DMS 273 (cell line): ENCODE results near the gene PRM1.
A peak's percentile ranks its signal among the peaks of the same experiment; 100 is the strongest.

Experiments
- DNase-seq: peaks from one replicate; lab custom pipeline; 2025; ENCODE audit not compliant: unreplicated experiment; lab: John Stamatoyannopoulos, UW

The PRM1 gene

DNA sequence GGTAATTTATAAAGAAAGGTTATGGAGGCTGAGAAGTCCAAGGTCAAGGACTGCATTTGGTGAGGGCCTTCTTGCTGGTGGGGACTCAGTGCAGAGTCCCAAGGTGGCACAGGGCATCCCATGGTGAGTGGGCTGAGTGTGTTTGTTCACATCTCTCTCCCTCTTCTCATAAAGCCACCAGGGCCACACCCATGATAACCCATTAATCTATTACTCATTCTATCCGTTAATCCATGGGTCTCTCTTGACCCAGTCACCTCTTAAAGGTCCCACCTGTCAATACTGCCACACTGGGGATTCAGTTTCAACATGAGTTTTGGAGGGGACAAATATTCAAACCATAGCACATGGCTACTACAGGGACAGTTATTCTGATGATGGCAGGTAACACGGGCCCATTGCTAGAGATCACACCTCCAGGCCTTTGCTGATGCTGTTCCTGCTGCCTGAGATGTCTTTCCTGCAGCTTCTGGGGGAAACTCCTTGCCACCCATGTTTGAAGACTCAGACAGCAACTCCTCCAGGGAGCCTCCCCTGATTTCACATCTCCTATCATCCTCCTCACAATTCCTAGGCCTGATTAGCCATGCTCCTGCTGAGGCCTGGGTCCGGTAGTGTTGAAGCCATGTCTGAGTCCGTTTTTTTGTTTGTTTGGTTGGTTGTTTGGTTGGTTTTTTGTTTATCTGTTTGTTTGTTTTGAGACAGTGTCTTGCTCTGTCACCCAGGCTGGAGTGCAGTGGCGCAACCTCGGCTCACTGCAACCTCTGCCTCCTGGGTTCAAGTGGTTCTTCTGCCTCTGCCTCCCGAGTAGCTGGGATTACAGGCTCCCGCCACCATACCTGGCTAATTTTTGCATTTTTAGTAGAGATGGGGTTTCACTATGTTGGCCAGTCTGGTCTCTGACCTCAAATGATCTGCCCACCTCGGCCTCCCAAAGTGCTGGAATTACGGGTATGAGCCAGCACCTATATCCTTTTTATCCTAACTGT lies 41.2 kb downstream of the PRM1 start:
- no peak for DNase-seq

DNA sequence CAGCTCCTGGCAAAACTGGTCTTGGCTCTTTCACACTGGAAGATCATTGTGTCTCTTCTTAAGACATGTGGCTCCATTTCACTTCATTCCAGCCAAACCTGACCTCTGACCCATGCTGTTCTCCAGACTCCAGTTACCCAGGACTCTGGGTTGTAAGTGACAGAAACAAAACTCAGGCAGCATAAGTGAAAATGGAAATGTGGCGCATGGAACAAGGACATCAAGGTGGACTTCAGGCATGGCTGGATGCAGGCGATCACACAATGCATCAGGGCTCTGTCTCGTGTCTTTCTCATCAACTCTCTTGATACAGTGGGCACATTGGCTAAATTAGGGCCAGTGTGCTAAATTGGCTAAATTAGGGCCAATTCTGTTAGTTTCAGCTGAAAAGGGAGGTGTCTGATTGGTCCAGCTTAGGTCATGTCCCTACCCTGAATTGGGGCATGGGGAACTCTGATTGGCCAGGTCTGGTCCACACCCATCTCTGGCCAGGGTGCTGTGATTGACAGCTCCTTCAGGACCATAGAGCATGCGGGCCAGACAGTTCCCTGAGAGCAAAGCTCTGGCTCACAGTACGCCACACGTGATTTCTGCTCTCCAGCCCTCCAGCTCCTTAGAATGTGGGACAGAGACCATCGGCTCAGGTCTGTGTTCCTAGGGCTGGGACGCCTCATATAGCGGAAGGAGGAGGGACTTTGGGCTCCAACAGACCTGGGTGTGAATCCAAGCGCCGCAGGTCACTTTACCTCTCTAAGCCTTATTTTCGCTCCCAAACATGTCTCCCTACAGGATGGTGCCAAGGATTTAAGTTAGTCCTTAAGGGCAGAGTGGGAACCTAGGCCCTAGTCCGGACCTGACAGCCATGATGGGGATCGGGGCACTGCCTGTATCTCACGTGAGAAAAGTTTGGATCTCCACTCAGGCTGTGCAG lies 42.6 kb downstream of the PRM1 start:
- no peak for DNase-seq

DNA sequence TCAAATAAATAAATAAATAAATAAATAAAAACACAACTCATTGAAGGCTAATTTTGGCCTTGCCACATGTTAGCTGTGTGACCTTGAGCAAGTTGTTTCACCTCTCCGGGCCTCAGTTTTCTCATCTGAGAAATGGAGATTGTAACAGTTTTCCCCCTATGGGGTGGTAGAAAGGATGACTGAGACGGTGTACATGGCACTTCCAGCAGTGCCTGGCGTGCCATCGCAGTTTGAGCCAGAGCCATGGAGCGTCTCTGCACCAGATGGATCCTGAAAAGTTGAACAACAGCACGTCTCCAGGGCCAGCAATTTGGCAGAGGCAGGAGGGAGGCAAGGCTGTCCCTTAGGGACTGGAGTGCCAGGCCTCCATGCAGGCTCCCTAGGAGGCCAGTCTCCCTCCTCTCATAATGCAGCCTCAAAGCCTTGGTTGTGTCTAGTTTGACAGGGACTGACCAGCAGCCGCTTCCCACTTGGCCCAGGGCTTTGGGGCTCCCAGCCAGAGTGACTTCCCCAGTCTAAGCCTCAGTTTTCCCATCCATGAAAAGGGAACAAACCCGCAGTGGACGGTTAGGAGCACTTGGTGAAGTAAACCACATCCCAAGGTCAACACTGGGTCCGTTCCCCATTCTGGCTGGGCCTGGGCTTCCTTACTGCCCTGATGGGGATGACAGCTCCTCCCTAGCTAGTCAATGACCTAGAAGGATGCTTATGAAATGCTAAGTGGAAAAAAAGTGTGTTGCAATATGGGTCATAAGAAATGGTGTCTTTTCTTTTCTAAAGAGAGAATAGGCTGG lies 44.5 kb downstream of the PRM1 start:
- DNase-seq, result peak; percentile 61

DNA sequence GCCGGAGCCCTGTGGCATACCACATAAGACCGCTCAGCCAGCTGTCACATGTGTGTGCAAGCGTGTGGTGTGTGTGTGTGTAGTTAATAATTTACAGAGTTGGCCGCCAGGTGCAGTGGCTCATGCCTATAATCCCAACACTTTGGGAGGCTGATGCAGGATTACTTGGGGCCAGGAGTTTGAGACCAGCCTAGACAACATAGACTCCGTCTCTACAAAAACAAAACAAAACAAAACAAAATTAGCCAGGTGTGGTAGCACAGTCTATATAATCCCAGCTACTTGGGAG lies 45.5 kb downstream of the PRM1 start:
- DNase-seq, result no peak

DNA sequence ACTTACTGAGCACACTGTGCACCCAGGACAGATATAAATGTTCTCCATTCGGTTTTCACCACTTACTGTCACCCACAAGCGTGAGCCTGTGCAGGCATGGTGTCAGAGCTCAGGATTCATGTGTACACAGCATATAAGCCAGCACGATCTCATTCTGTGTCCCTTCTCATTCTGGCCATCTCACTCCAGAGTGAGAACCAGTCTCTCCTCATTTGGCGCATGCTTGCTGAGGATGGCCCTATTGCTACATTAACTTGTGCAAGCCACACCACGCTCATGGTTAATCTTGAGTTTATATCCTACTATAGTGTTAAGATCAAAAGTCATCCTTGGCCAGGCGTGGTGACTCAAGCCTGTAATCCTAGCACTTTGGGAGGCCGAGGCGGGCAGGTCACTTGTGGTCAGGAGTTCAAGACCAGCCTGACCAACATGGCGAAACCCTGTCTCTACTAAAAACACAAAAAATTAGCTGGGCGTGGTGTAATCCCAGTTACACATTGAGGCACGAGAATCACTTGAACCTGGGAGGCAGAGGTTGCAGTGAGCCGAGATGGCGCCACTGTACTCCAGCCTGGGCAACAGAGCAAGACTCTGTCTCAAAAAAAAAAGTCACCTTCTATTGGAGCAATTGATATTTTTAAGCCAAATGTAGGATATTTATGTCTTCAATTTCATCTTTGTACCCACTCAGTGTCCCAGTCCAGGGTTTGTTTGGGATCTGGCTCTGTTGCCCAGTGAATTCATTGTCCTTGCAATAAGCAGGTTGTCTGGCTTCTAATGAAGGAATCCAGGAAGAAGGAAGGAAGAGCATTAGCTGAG lies 46.0 kb downstream of the PRM1 start:
- no peak for DNase-seq

DNA sequence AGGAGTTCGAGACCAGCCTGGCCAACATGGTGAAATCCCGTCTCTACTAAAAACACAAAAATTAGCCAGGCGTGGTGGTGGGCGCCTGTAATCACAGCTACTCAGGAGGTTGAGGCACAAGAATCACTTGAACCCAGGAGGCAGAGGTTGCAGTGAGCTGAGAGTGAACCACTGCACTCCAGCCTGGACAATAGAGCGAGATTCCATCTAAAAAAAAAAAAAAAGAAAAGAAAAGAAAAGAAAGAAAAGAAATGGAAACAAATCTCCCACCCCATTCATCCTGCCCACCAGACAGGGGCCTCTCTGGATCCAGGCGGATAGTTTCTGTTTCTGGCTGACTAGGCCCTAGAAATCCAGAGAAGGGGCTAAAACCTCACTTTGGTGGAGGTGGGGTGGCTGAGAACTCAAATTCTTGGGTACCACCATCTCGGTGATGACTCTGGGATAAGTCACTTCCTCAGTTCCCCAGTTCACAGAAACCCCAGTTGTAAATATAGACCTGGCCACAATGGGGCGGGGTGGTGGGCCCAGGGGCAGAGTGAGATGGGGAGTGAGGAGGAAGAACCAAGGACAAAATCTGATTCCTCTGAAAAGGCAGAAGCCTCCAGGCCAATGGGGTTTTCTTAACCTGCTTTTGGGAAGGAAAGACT lies 47.3 kb downstream of the PRM1 start:
- DNase-seq, result no peak

DNA sequence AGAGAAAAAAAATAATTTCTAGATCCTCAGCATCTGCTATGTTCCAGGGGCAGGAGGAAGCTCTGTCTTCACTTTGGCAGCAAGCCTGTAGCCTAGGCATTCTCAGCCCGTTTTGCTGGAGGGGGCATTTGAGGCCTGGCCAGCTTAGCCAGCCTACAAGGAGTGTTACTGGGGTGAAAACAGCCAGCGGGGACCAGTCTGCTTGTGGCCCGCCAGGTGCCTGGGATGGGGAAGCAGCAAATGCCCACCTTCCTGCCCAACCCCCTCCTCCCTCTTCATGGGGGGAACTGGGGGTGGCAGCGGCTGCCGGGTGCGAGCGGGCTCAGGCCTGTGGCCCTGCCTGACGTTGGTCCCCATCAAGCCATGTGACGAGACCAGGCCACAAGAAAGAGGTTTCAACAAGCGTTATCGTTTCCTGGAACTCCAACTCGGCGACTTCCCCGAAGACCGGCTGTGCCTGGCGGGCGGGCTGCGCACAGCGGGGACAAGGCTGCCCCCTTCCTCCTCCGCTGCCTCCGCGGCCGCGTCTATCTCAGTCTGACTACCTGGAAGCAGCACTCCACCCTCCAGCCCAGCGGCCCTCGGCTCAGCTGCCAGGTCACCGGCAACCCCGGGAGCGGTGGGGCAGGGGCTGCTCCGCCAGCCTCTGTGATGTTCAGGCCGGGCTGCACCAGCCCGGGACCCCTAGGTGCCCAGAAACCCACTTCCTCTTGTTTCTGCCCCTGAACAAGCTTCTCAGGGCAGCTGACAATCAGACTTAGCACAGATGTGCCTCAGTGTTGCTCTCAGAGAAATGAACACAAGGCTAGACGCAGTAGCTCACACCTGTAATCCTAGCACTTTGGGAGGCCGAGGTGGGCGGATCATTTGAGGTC lies 48.0 kb downstream of the PRM1 start:
- DNase-seq, result no peak

DNA sequence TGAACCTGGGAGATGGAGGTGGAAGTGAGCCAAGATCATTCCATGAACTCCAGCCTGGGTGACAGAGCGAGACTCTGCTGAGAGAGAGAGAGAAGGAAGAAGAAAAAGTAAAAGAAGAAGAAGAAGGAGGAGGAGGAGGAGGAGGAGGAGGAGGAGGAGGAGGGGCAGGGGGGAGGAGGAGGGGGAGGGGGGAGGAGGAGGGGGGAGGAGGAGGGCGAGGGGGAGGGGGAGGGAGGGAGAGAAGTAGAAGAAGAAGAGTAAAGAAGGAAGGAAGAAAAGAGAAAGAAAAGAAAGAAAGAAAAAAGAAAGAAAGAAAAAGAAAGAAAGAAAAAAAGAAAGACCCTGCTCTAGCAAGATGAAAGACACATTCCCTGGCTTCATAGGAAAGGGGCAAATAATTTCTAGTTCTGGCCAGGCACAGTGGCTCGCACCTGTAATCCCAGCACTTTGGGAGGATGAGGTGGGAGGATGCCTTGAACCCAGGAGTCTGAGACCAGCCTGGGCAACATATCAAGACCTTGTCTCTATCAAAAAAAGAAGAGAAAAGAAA lies 48.8 kb downstream of the PRM1 start:
- DNase-seq, result no peak

DNA sequence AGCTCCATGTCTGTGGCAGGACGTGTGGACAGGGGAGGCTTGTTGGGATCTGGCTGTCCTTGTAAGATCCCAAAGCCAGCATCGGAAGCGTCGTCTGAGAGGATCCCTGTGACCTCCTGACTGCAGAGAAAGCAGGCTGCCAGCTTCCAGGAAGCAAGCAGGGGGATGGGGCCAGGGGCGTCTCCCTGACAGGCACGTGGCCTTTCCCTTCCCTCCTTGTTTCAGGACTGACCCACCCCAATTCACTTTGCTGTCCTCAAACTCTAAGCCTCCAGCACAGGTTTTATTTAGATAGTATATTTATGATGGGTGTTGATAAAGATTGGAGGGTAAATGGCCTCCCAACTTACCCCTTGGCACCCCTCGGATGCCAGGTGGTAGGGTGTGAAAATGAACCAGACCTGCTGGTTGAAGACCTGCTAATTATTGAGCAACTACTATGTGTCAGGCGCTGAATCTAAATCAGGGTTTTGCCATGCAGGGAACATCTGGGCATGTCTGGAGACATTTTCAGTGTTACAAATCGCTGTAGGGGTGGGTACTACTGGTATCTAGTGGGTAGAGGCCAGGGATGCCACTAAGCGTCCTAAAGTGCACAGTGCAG lies 49.7 kb downstream of the PRM1 start:
- DNase-seq, result no peak
